Panc1 (cell line): Measurements from ENCODE around the gene CREBRF. TPM values are rescaled to one million over a fixed set of nuclear protein-coding genes. Genes with fewer than 3 reads are reported as not detected.
"Not testable (repeated sequence)": the region's sequence is repeated elsewhere in the genome, so short reads cannot be mapped to it uniquely, and the experiment has no call there.

ENCODE experiments used
- ATAC-seq: fragments of 200-7000 bp; cut with Tn5 transposase; 2 replicates; pipeline ENCODE4 v1.9.1; 2020; ENCODE audit warnings: mild to moderate bottlenecking, moderate library complexity
- BruUV-seq: library from RNA; stranded (reverse); fragments of 400-500 nt; replicated peaks from 2 replicates; lab custom pipeline; 2021; lab: Mats Ljungman, UMichigan
- CTCF ChIA-PET: fragments of 300-600 bp; sonication (Branson Sonifier 250); formaldehyde crosslinking; loops from one replicate; lab custom pipeline; 2022; ENCODE audit warnings: antibody characterized with exemption; lab: Charles Lee
- POLR2A ChIA-PET: fragments of 300-600 bp; sonication (Branson Sonifier 250); formaldehyde crosslinking; loops from one replicate; lab custom pipeline; 2022; ENCODE audit warnings: antibody characterized with exemption; lab: Charles Lee
- DNase-seq: peaks from one replicate; pipeline ENCODE4 v3.0.0-alpha.2; 2010; ENCODE audit warnings: low read depth, low spot score
- H3K27ac ChIP-seq: 2 replicates; pipeline ENCODE4 v1.5.1; 2011; ENCODE audit warnings: mild to moderate bottlenecking, low read length, inconsistent platforms
- H3K27me3 ChIP-seq: fragments of 200-500 bp; sonication (Bioruptor generic); 2 replicates; pipeline ENCODE4 v1.6.0; 2014; ENCODE audit warnings: low read length, inconsistent platforms; ENCODE audit not compliant: control insufficient read depth, insufficient read depth
- H3K36me3 ChIP-seq: fragments of 200-500 bp; sonication (Bioruptor generic); 2 replicates; pipeline ENCODE4 v1.5.1; 2014; ENCODE audit warnings: inconsistent platforms, mild to moderate bottlenecking, low read length, moderate library complexity; ENCODE audit not compliant: control insufficient read depth, insufficient read depth
- H3K4me1 ChIP-seq: 2 replicates; pipeline ENCODE4 v1.5.1; 2011; ENCODE audit warnings: inconsistent platforms, mild to moderate bottlenecking, low read length, moderate library complexity; ENCODE audit not compliant: control insufficient read depth, insufficient read depth
- H3K4me3 ChIP-seq, 2 experiments: 2 replicates each; pipeline ENCODE4 v1.5.1; 2011 to 2012; ENCODE audit warnings: low read depth in 2 of 2, low read length in 2 of 2, mild to moderate bottlenecking in 2 of 2, inconsistent platforms in 1 of 2, moderate library complexity in 1 of 2
- H3K9me3 ChIP-seq: fragments of 200-500 bp; sonication (Bioruptor generic); 2 replicates; pipeline ENCODE4 v1.5.1; 2014; ENCODE audit warnings: low read depth, mild to moderate bottlenecking, inconsistent platforms, low read length, moderate library complexity; ENCODE audit not compliant: control insufficient read depth, insufficient read depth
- POLR2AphosphoS5 ChIP-seq: IDR thresholded peaks from 2 replicates; pipeline ENCODE4 v1.6.1; 2012; ENCODE audit warnings: mild to moderate bottlenecking, low read depth, low read length, moderate library complexity
- SIN3A ChIP-seq: IDR thresholded peaks from 2 replicates; pipeline ENCODE4 v1.6.1; 2012; ENCODE audit warnings: low read depth, mild to moderate bottlenecking, low read length, moderate library complexity, borderline replicate concordance; ENCODE audit not compliant: insufficient read depth
- TCF7L2 ChIP-seq: IDR thresholded peaks from 2 replicates; pipeline ENCODE4 v1.6.1; 2011; ENCODE audit warnings: mild to moderate bottlenecking, low read depth, low read length, inconsistent platforms
- in situ Hi-C: cut with HindIII; loops from 2 replicates; pipeline ENCODE4 v1.10.0; 2016; ENCODE audit warnings: low sequenced_read_pairs, low pct_unique_long_range_greater_than_20kb
- intact Hi-C: fragments of 100-400 bp; cut with micrococcal nuclease; formaldehyde crosslinking; loops from one replicate; pipeline ENCODE4 v1.10.0; 2022; ENCODE audit not compliant: unreplicated experiment
- total RNA-seq: library from RNA; stranded (reverse); gene quantifications from one replicate; pipeline ENCODE4 v1.2.1, GENCODE V29; 2021; ENCODE audit not compliant: unreplicated experiment
- TF ChIP-seq, protein P1 (sequence below): fragments of 450-650 bp; IDR thresholded peaks from 2 replicates; pipeline ENCODE4 v1.5.1; 2017; ENCODE audit warnings: mild to moderate bottlenecking
- TF ChIP-seq, protein P2 (sequence below), 2 experiments: IDR thresholded peaks; 2 replicates each; pipeline ENCODE4 v1.6.1; 2011 to 2012; ENCODE audit warnings: low read depth in 2 of 2, control low read depth in 1 of 2, low read length in 1 of 2, mild to moderate bottlenecking in 1 of 2, moderate library complexity in 1 of 2; ENCODE audit not compliant: insufficient read depth in 1 of 2

CREBRF gene
- total RNA-seq, 1 experiment from 2014 or later = 9.0 TPM

DNA sequence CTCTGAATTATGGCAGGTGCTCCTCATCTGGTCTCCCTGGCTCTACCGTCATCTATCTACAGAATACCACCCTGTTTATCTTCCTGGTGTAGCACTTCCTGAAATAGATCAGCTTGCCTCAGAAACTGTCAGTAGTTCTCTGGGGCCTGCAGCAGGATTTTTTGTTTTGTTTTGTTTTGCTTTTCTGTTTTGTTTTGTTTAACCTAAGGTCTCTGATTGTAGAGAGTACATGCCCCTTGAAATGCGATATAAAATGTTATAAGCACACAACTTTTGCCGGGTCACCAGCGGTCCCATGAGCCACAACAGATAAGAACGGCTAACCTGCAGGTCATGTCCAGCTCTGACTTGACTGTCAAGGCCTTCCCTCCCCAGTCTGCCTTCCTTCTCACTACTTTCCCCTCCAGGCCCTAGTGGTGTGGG, 26.6 kb upstream of the CREBRF start:
- BruUV-seq = no TSS peak
- ChIA-PET POLR2A (no interaction called here), CTCF (interaction anchor here (0.5 to 0.7 kb wide), 4 partner anchors 19 to 1303 kb away, joined by 3 to 8 read pairs (median 6); no protein-coding TSS in a partner anchor)
- H3K4me1 ChIP-seq = peaks cover 14% of the 10 kb centered on the region; the same call in 1 of the 2 replicates
- no peak overlapping the region for H3K27ac ChIP-seq
- H3K27me3 ChIP-seq = no peaks in the 10 kb centered on the region
- in situ Hi-C loops (no loop called here), intact Hi-C loops (no loop called here)
- no peaks in the 10 kb centered on the region for H3K36me3 ChIP-seq
- TF ChIP-seq TCF7L2 = no peak
- TF ChIP-seq, protein P1, sequence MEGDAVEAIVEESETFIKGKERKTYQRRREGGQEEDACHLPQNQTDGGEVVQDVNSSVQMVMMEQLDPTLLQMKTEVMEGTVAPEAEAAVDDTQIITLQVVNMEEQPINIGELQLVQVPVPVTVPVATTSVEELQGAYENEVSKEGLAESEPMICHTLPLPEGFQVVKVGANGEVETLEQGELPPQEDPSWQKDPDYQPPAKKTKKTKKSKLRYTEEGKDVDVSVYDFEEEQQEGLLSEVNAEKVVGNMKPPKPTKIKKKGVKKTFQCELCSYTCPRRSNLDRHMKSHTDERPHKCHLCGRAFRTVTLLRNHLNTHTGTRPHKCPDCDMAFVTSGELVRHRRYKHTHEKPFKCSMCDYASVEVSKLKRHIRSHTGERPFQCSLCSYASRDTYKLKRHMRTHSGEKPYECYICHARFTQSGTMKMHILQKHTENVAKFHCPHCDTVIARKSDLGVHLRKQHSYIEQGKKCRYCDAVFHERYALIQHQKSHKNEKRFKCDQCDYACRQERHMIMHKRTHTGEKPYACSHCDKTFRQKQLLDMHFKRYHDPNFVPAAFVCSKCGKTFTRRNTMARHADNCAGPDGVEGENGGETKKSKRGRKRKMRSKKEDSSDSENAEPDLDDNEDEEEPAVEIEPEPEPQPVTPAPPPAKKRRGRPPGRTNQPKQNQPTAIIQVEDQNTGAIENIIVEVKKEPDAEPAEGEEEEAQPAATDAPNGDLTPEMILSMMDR = no peak
- TF ChIP-seq SIN3A = no peak
- TF ChIP-seq, protein P2, sequence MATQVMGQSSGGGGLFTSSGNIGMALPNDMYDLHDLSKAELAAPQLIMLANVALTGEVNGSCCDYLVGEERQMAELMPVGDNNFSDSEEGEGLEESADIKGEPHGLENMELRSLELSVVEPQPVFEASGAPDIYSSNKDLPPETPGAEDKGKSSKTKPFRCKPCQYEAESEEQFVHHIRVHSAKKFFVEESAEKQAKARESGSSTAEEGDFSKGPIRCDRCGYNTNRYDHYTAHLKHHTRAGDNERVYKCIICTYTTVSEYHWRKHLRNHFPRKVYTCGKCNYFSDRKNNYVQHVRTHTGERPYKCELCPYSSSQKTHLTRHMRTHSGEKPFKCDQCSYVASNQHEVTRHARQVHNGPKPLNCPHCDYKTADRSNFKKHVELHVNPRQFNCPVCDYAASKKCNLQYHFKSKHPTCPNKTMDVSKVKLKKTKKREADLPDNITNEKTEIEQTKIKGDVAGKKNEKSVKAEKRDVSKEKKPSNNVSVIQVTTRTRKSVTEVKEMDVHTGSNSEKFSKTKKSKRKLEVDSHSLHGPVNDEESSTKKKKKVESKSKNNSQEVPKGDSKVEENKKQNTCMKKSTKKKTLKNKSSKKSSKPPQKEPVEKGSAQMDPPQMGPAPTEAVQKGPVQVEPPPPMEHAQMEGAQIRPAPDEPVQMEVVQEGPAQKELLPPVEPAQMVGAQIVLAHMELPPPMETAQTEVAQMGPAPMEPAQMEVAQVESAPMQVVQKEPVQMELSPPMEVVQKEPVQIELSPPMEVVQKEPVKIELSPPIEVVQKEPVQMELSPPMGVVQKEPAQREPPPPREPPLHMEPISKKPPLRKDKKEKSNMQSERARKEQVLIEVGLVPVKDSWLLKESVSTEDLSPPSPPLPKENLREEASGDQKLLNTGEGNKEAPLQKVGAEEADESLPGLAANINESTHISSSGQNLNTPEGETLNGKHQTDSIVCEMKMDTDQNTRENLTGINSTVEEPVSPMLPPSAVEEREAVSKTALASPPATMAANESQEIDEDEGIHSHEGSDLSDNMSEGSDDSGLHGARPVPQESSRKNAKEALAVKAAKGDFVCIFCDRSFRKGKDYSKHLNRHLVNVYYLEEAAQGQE (IDR thresholded peaks at IDR 0.05; ENCODE audit: insufficient read depth in 1 of 2, low read depth in 2 of 2, low read length in 1 of 2) = no peak
- no peak for TF ChIP-seq POLR2AphosphoS5
- DNase-seq (no peak), ATAC-seq (0 out of 2 replicates have a peak, but pooled peaks have one; percentile 32)
- no peaks in the 10 kb centered on the region for H3K9me3 ChIP-seq
- no peak overlapping the region for H3K4me3 ChIP-seq

DNA sequence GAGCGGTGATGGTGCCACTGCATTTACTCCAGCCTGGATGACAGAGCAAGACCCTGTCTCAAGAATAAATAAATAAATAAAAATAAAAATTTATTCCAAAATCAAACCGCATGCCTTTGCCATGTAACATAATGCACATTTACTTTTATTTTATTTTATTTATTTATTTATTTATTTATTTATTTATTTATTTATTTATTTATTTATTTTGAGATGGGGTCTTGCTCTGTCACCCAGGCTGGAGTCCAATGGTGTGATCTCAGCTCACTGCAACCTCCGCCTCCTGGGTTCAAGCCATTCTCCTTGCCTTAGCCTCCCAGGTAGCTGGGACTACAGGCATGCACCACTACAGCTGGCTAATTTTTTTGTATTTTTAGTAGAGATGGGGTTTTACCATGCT, 24.1 kb upstream of the CREBRF start:
- POLR2A ChIA-PET, H3K4me3 ChIP-seq, H3K27ac ChIP-seq, intact Hi-C loops, H3K27me3 ChIP-seq, in situ Hi-C loops, BruUV-seq, H3K9me3 ChIP-seq, DNase-seq, H3K36me3 ChIP-seq, ATAC-seq: not testable (repeated sequence)
- CTCF ChIA-PET = interaction anchor here (0.6 kb wide), 1 partner anchor 24 kb away, joined by 5 read pairs; no protein-coding TSS in a partner anchor
- H3K4me1 ChIP-seq = peaks cover 14% of the 10 kb centered on the region; the same call in 1 of the 2 replicates

DNA sequence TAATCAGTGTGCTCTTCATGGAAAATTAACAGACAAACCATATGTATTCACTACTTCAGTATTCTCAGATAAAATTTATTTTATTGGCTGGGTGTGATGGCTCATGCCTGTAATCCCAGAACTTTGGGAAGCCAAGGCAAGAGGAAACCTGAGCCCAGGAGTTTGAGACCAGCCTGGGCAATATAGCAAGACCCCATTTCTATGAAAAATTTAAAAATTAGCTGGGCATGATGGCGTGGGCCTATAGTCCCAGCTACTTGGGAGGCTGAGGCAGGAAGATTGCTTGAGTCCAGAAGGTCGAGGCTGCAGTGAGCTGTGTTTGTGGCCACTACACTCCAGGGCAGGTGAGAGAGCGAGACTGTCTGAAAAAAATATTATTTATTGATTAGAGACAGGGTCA, 23.4 kb upstream of the CREBRF start:
- H3K9me3 ChIP-seq = no peaks in the 10 kb centered on the region
- TF ChIP-seq, protein P1 = no peak
- TF ChIP-seq, protein P2 (IDR thresholded peaks at IDR 0.05; ENCODE audit: insufficient read depth in 1 of 2, low read depth in 2 of 2, low read length in 1 of 2) = no peak
- TF ChIP-seq POLR2AphosphoS5 (no peak), SIN3A (no peak), TCF7L2 (no peak)
- BruUV-seq = no TSS peak
- peaks cover 10% of the 10 kb centered on the region; the same call in 1 of the 2 replicates for H3K4me1 ChIP-seq
- DNase-seq (no peak), ATAC-seq (no peak)
- ChIA-PET CTCF (interaction anchor here (0.6 kb wide), 1 partner anchor 24 kb away, joined by 5 read pairs; no protein-coding TSS in a partner anchor), POLR2A (no interaction called here)
- intact Hi-C loops = no loop called here
- in situ Hi-C loops = no loop called here
- no peaks in the 10 kb centered on the region for H3K27me3 ChIP-seq
- H3K36me3 ChIP-seq = no peaks in the 10 kb centered on the region
- H3K4me3 ChIP-seq = no peak overlapping the region
- no peak overlapping the region for H3K27ac ChIP-seq
